Neuron (in vitro differentiated cells): ENCODE results near the gene CDC5L.

Source experiments
- H2AFZ ChIP-seq: one replicate; pipeline ENCODE4 v1.6.1; 2013; ENCODE audit warnings: low read depth, mild to moderate bottlenecking, inconsistent platforms, low read length, moderate library complexity
- H3K27me3 ChIP-seq: one replicate; pipeline ENCODE4 v1.6.1; 2013; ENCODE audit warnings: low read length; ENCODE audit not compliant: insufficient read depth
- H3K36me3 ChIP-seq: one replicate; pipeline ENCODE4 v1.6.1; 2013; ENCODE audit warnings: low read length; ENCODE audit not compliant: insufficient read depth
- H3K4me1 ChIP-seq: one replicate; pipeline ENCODE4 v1.6.1; 2013; ENCODE audit warnings: low read length; ENCODE audit not compliant: insufficient read depth
- H3K4me3 ChIP-seq: 2 replicates; pipeline ENCODE4 v1.5.1; 2013; ENCODE audit warnings: mild to moderate bottlenecking, low read length, moderate library complexity
- H3K9me3 ChIP-seq: one replicate; pipeline ENCODE4 v1.6.1; 2013; ENCODE audit warnings: low read length

Gene CDC5L

DNA sequence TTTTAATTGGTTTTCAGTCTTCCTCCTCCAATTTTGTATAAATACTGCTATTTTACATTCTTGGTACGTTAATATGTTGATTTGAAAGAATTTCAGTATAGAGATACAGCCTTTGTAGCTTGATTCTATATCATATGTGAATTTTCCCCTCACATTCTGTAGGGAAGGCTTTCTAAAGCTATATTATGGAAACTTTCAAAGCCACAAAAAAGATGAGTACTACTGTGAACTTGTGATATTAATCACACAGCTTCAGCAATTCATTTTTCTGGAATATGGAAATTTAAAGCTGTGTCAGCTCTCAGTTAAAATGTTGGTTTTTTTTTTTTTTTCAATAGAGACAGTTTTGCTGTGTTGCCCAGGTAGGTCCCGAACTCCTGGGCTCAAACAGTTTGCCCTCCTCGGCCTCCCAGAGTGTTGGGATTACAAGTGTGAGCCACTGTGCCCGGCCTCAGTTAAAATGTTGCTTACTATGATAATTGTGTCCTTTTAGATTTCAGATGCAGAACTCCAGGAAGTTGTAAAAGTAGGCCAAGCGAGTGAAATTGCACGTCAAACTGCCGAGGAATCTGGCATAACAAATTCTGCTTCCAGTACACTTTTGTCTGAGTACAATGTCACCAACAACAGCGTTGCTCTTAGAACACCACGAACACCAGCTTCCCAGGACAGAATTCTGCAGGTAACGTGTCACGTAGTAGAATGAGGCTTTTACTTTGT lies 20.6 kb downstream of the CDC5L start:
- Histone ChIP-seq H3K4me1 (no peaks in the 10 kb centered on the region), H3K9me3 (peaks cover 9% of the 10 kb centered on the region), H2AFZ (no peak overlapping the region), H3K4me3 (no peak overlapping the region), H3K27me3 (no peaks in the 10 kb centered on the region), H3K36me3 (peaks cover 85% of the 10 kb centered on the region)

- Histone ChIP-seq H3K27me3 (no peaks in the 10 kb centered on the region), H3K4me3 (no peak overlapping the region), H3K36me3 (peaks cover 84% of the 10 kb centered on the region)
Measured at GRCh38 chr6:44409207-44409794, 21.8 kb downstream of the CDC5L start.

DNA sequence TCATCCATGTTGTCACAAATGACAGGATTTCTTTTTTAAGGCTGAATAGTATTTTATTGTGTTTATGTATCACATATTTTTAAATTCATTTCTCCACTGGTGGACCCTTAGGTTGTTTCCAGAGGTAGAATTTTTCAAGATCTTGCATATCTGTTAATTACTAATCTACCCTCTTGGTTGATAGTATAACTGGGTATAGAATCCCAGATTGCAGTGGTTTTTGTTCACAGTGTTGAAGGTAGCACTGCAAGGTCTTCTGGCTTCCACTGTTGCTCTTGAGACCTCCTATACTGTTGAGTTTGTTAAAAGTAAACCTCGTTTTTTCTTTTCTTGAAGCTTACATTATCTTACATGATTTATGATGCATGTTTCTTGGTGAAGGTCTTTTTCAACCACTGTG lies 22.9 kb downstream of the CDC5L start:
- Histone ChIP-seq H3K27me3 (no peaks in the 10 kb centered on the region), H2AFZ (no peak overlapping the region), H3K36me3 (peaks cover 84% of the 10 kb centered on the region), H3K9me3 (peaks cover 9% of the 10 kb centered on the region), H3K4me1 (no peaks in the 10 kb centered on the region), H3K4me3 (no peak overlapping the region)

More at GRCh38 chr6:44409207-44409794, 21.8 kb downstream of the CDC5L start:
- Histone ChIP-seq H2AFZ (no peak overlapping the region), H3K4me1 (no peaks in the 10 kb centered on the region), H3K9me3 (peaks cover 9% of the 10 kb centered on the region)

DNA sequence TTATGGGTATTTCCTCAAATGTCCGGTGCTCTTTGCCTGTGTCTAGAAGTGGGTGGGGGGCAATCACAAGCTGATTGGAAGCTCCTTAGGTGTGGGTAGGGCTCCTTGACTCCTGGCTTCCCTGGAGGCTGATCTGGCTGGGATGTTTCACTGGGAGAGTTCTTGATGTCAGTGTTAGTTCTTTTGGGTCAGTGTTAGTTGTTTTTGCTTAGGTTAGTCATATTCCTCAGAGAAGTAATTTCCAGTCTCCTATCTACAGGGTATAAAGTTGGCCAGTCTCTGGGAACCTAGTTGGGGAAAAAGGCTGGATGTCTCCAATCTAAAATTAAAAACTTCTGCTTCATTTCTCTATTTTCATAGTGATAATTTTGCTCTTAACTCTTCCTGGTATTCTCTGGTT lies 23.6 kb downstream of the CDC5L start:
- H3K36me3 ChIP-seq, result peaks cover 81% of the 10 kb centered on the region
- H3K9me3 ChIP-seq, result peaks cover 9% of the 10 kb centered on the region
- no peaks in the 10 kb centered on the region for H3K4me1 ChIP-seq
- H3K4me3 ChIP-seq, result no peak overlapping the region
- H2AFZ ChIP-seq, result no peak overlapping the region
- H3K27me3 ChIP-seq, result no peaks in the 10 kb centered on the region

- Histone ChIP-seq H2AFZ (no peak overlapping the region), H3K4me1 (no peaks in the 10 kb centered on the region), H3K9me3 (peaks cover 8% of the 10 kb centered on the region), H3K4me3 (no peak overlapping the region), H3K27me3 (no peaks in the 10 kb centered on the region), H3K36me3 (peaks cover 69% of the 10 kb centered on the region)
Measured at GRCh38 chr6:44415449-44415848, 27.9 kb downstream of the CDC5L start.

- H3K4me1 ChIP-seq, result no peaks in the 10 kb centered on the region
- peaks cover 71% of the 10 kb centered on the region for H3K36me3 ChIP-seq
- H3K9me3 ChIP-seq, result peaks cover 7% of the 10 kb centered on the region
- H3K4me3 ChIP-seq, result no peak overlapping the region
- no peaks in the 10 kb centered on the region for H3K27me3 ChIP-seq
- H2AFZ ChIP-seq, result no peak overlapping the region
Measured at GRCh38 chr6:44415873-44416502, 28.5 kb downstream of the CDC5L start.

DNA sequence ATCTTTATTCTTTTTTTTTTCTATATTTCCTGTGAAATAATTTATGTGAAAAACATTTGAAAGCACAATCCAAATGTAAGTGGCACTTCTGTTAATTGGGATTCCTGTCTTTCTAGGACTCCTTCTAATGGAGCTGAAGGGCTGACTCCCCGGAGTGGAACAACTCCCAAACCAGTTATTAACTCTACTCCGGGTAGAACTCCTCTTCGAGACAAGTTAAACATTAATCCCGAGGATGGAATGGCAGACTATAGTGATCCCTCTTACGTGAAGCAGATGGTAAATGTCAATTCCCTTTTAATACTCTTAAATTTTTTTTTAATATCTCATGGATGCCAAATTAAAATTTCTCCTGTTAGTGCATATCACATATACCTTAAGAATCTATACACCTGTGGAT lies 35.0 kb downstream of the CDC5L start:
- no peak overlapping the region for H2AFZ ChIP-seq
- H3K9me3 ChIP-seq, result peaks cover under 1% of the 10 kb centered on the region
- no peaks in the 10 kb centered on the region for H3K27me3 ChIP-seq
- H3K36me3 ChIP-seq, result peaks cover 81% of the 10 kb centered on the region
- H3K4me3 ChIP-seq, result no peak overlapping the region
- no peaks in the 10 kb centered on the region for H3K4me1 ChIP-seq

- H3K4me3 ChIP-seq, result no peak overlapping the region
- no peaks in the 10 kb centered on the region for H3K4me1 ChIP-seq
- no peak overlapping the region for H2AFZ ChIP-seq
- no peaks in the 10 kb centered on the region for H3K27me3 ChIP-seq
- H3K36me3 ChIP-seq, result peaks cover 84% of the 10 kb centered on the region
- H3K9me3 ChIP-seq, result no peaks in the 10 kb centered on the region
Measured at GRCh38 chr6:44423306-44423705, 35.8 kb downstream of the CDC5L start.

DNA sequence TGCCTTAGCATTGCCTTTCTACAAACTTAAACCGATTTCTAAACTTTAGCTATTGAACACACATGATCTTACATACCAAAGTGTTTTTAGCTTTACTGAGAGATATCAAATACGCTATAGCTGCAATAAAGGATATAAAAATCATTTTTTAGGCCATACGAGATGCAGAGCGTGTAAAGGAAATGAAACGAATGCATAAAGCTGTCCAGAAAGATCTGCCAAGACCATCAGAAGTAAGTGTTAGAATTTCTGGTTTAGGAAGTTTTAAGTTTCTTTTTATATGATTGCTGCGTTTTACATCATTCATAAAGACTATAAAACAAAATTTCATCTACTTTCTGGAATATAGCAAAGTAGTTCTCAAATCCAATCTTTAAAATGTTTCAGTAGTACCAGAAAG lies 38.4 kb downstream of the CDC5L start:
- Histone ChIP-seq H3K4me3 (no peak overlapping the region), H3K36me3 (peaks cover 82% of the 10 kb centered on the region), H2AFZ (no peak overlapping the region), H3K4me1 (no peaks in the 10 kb centered on the region), H3K9me3 (no peaks in the 10 kb centered on the region), H3K27me3 (no peaks in the 10 kb centered on the region)

DNA sequence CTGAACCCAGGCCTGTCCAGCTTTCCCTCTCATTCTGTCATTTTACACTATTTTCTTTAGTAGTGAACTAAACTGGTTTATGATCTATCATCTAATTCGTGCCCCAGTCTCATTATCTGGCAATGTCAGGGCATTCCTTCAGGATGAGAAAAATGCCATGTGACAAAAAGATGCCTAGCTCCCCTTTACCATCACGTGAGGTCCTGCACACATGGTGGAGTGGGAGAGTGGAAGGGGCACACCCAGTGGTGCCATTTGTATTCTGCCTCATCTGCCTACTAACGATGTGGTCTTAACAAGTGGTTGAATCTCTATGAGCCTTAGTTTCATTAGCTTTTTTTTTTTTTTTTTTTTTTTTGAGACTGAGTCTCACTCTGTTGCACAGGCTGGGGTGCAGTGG lies 41.2 kb downstream of the CDC5L start:
- no peaks in the 10 kb centered on the region for H3K4me1 ChIP-seq
- no peaks in the 10 kb centered on the region for H3K27me3 ChIP-seq
- H3K4me3 ChIP-seq, result no peak overlapping the region
- peaks cover 74% of the 10 kb centered on the region for H3K36me3 ChIP-seq
- H3K9me3 ChIP-seq, result no peaks in the 10 kb centered on the region
- no peak overlapping the region for H2AFZ ChIP-seq

DNA sequence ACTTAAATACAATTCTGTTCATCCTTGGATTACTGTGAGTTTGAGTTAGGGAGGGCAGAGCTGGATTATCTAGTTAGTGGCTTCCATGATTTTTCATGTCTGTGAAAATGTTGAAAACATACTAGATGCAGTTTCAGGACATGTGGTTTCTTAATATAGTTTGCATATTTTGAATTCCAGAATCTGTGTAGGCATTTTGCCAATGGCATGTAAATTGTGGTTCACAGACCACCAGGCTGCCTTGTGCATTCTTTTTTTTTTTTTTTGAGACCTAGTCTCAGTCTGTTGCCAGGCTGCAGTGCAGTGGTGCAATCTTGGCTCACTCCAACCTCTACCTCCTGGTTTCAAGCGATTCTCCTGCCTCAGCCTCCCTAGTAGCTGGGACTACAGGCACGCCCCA lies 42.8 kb downstream of the CDC5L start:
- H3K27me3 ChIP-seq, result no peaks in the 10 kb centered on the region
- no peaks in the 10 kb centered on the region for H3K4me1 ChIP-seq
- no peak overlapping the region for H3K4me3 ChIP-seq
- H3K9me3 ChIP-seq, result no peaks in the 10 kb centered on the region
- H2AFZ ChIP-seq, result no peak overlapping the region
- H3K36me3 ChIP-seq, result peaks cover 67% of the 10 kb centered on the region

GRCh38 chr6:44431118-44431725 lies 43.7 kb downstream of the CDC5L start:
- Histone ChIP-seq H3K36me3 (peaks cover 59% of the 10 kb centered on the region), H3K4me3 (no peak overlapping the region), H3K9me3 (no peaks in the 10 kb centered on the region), H2AFZ (no peak overlapping the region), H3K27me3 (no peaks in the 10 kb centered on the region), H3K4me1 (no peaks in the 10 kb centered on the region)

GRCh38 chr6:44432227-44432626 lies 44.7 kb downstream of the CDC5L start:
- Histone ChIP-seq H3K36me3 (peaks cover 53% of the 10 kb centered on the region), H3K27me3 (no peaks in the 10 kb centered on the region), H3K9me3 (no peaks in the 10 kb centered on the region), H2AFZ (no peak overlapping the region), H3K4me3 (no peak overlapping the region), H3K4me1 (no peaks in the 10 kb centered on the region)
